B cell (primary cell): ENCODE measurements around the gene TMC2. TPM values are rescaled to one million over a fixed set of nuclear protein-coding genes. Genes with fewer than 3 reads are reported as not detected.

ENCODE experiments used
- ATAC-seq: fragments of 200-7000 bp; cut with Tn5 transposase; one replicate; pipeline ENCODE4 v1.10.0; 2021; ENCODE audit warnings: low read depth, mild to moderate bottlenecking, moderate number of reproducible peaks, moderate library complexity
- CTCF ChIA-PET: fragments of 350-600 bp; sonication (Branson Sonifier 250); formaldehyde crosslinking; loops from one replicate; lab custom pipeline; 2021; ENCODE audit warnings: antibody characterized with exemption, inconsistent platforms; lab: Charles Lee
- POLR2A ChIA-PET: fragments of 350-600 bp; sonication (Branson Sonifier 250); formaldehyde crosslinking; loops from one replicate; lab custom pipeline; 2021; ENCODE audit warnings: antibody characterized with exemption; lab: Charles Lee
- DNase-seq: peaks from one replicate; pipeline ENCODE4 v3.0.0; 2013
- H2AFZ ChIP-seq: 2 replicates; pipeline ENCODE4 v1.6.1; 2012; ENCODE audit warnings: mild to moderate bottlenecking, low read depth, low read length; ENCODE audit not compliant: insufficient read depth, poor library complexity, severe bottlenecking
- H3K27ac ChIP-seq, 2 donors: 1 replicate in 1 of 2; 2 replicates in 1 of 2; pipeline ENCODE4 v1.5.1; 2012 to 2013; ENCODE audit warnings: low read length in 2 of 2, mild to moderate bottlenecking in 2 of 2, moderate library complexity in 1 of 2
- H3K27me3 ChIP-seq, 4 experiments: fragments of 200-600 bp in 1 of 4; sonication (generic) in 1 of 4; replicated peaks in 1 of 4; 1 replicate in 2 of 4; 2 replicates in 2 of 4; pipeline versions ENCODE4 v1.6.1 to v1.7.0; 2013 to 2016; ENCODE audit warnings: low read length in 3 of 4, mild to moderate bottlenecking in 2 of 4, mixed read lengths in 1 of 4, moderate library complexity in 1 of 4; ENCODE audit not compliant: insufficient read depth in 4 of 4, control insufficient read depth in 3 of 4; ENCODE audit errors: control extremely low read depth in 1 of 4
- H3K36me3 ChIP-seq, 2 experiments: replicated peaks in 1 of 2; 1 replicate in 1 of 2; 2 replicates in 1 of 2; pipeline versions ENCODE4 v1.6.1 to v1.7.1; 2013; ENCODE audit warnings: low read length in 1 of 2; ENCODE audit not compliant: insufficient read depth in 2 of 2, control insufficient read depth in 1 of 2; ENCODE audit errors: control extremely low read depth in 1 of 2, extremely low read depth in 1 of 2
- H3K4me1 ChIP-seq, 2 donors: fragments of 200-600 bp in 1 of 2; sonication (generic) in 1 of 2; 1 replicate in 1 of 2; 2 replicates in 1 of 2; pipeline versions ENCODE4 v1.5.1 to v1.6.1; 2013 to 2017; ENCODE audit warnings: low read length in 2 of 2; ENCODE audit not compliant: control insufficient read depth in 2 of 2, insufficient read depth in 2 of 2
- H3K4me2 ChIP-seq: replicated peaks from 2 replicates; pipeline ENCODE3; 2012; ENCODE audit warnings: mild to moderate bottlenecking, low read depth, low read length; ENCODE audit not compliant: poor library complexity, severe bottlenecking
- H3K4me3 ChIP-seq, 5 experiments: fragments of 200-600 bp in 1 of 5; sonication (generic) in 1 of 5; 1 replicate in 3 of 5; 2 replicates in 2 of 5; pipeline versions ENCODE4 v1.5.1 to v1.7.0; 2011 to 2016; ENCODE audit warnings: low read length in 4 of 5, mild to moderate bottlenecking in 4 of 5, low read depth in 2 of 5, control low read depth in 1 of 5, moderate library complexity in 1 of 5; ENCODE audit not compliant: insufficient read depth in 1 of 5; ENCODE audit errors: control extremely low read depth in 1 of 5, extremely low read depth in 1 of 5
- H3K79me2 ChIP-seq: fragments of 200-600 bp; sonication (generic); one replicate; pipeline ENCODE4 v1.6.0; 2016; ENCODE audit warnings: low read length; ENCODE audit not compliant: control insufficient read depth, insufficient read depth
- H3K9ac ChIP-seq: fragments of 200-600 bp; sonication (generic); 2 replicates; pipeline ENCODE4 v1.6.1; 2017; ENCODE audit warnings: mild to moderate bottlenecking, low read length, moderate library complexity
- H3K9me3 ChIP-seq, 3 donors: one replicate each; pipeline versions ENCODE4 v1.6.1 to v1.7.1; 2013; ENCODE audit warnings: low read length in 2 of 3; ENCODE audit not compliant: control insufficient read depth in 2 of 3, insufficient read depth in 1 of 3; ENCODE audit errors: control extremely low read depth in 1 of 3
- H4K20me1 ChIP-seq: 2 replicates; pipeline ENCODE4 v1.6.0; 2012; ENCODE audit warnings: mild to moderate bottlenecking, low read length; ENCODE audit not compliant: insufficient read depth, control insufficient read depth, poor library complexity, severe bottlenecking
- H3K27ac Mint-ChIP-seq: one replicate; pipeline ENCODE4 v1.8.0; 2021; ENCODE audit warnings: mixed read lengths
- H3K27me3 Mint-ChIP-seq: one replicate; pipeline ENCODE4 v1.8.0; 2021; ENCODE audit warnings: mixed read lengths
- H3K4me1 Mint-ChIP-seq: one replicate; pipeline ENCODE4 v1.8.0; 2021; ENCODE audit warnings: mixed read lengths
- H3K4me3 Mint-ChIP-seq: one replicate; pipeline ENCODE4 v1.8.0; 2021; ENCODE audit warnings: mixed read lengths
- H3K9me3 Mint-ChIP-seq: one replicate; pipeline ENCODE4 v1.8.0; 2022; ENCODE audit warnings: mixed read lengths; ENCODE audit not compliant: insufficient read depth
- CTCF ChIP-seq: fragments of 200-600 bp; IDR thresholded peaks from one replicate; pipeline ENCODE4 v1.8.0; 2022; ENCODE audit warnings: antibody characterized with exemption, mild to moderate bottlenecking
- EZH2 ChIP-seq: IDR thresholded peaks from 2 replicates; pipeline ENCODE4 v1.6.1; 2012; ENCODE audit warnings: borderline replicate concordance, low read depth, mild to moderate bottlenecking, moderate library complexity, low read length; ENCODE audit not compliant: insufficient read depth, poor library complexity, severe bottlenecking
- WGBS: methylation state at CpG from one replicate; pipeline ENCODE4 v1.1.5; 2013; ENCODE audit warnings: missing lambda C conversion rate; ENCODE audit not compliant: insufficient coverage; 5-methylcytosine and 5-hydroxymethylcytosine counted together
- intact Hi-C: fragments of 100-400 bp; cut with micrococcal nuclease; formaldehyde crosslinking; loops from one replicate; pipeline ENCODE4 v1.10.0; 2022
- polyA plus RNA-seq: library from polyadenylated mRNA; depleted of rRNA; stranded (reverse); fragments of >200 nt; gene quantifications from 2 replicates; pipeline ENCODE4 v1.2.3, GENCODE V29; 2012
- total RNA-seq, 2 donors: library from RNA; stranded (reverse); fragments of 120-200 nt in 1 of 2; gene quantifications; 1 replicate in 1 of 2; 2 replicates in 1 of 2; pipeline versions ENCODE4 v1.2.3 to v1.2.4, GENCODE V29; 2013 to 2022

TMC2 gene
- total and polyA plus RNA-seq, 2 donors (not counting 1 experiment from before 2014, with no cell fraction given) = not detected

- Histone ChIP-seq H4K20me1 (no peaks in the 10 kb centered on the region), H3K9me3 (peaks cover 0 to 8% (median 3%) of the 10 kb centered on the region in 3 donors), H2AFZ (no peak overlapping the region), H3K36me3 (no peaks in the 10 kb centered on the region), H3K79me2 (no peaks in the 10 kb centered on the region), H3K27me3 (peaks cover 0 to 28% (median 17%) of the 10 kb centered on the region in 4 experiments), H3K4me2 (no peak overlapping the region), H3K4me1 (no peaks in the 10 kb centered on the region), H3K9ac (no peak overlapping the region), H3K4me3 (no peak overlapping the region), H3K27ac (no peak overlapping the region)
- POLR2A ChIA-PET = interaction anchor here (0.6 kb wide), 1 partner anchor 283 kb away, joined by 3 read pairs; no protein-coding TSS in a partner anchor
- Mint-ChIP-seq H3K4me3 (no peak overlapping the region), H3K4me1 (no peaks in the 10 kb centered on the region), H3K27me3 (peaks cover 29% of the 10 kb centered on the region), H3K9me3 (peaks cover 11% of the 10 kb centered on the region), H3K27ac (no peak overlapping the region)
- 0% methylated on average over 1 of the region's 1 CpG for WGBS
- no peak for ATAC-seq
- intact Hi-C loops = no loop called here
- CTCF ChIA-PET = no interaction called here
- no peak for DNase-seq
- TF ChIP-seq CTCF = no peak
- TF ChIP-seq EZH2 = no peak
These were observed 97.0 kb downstream of the TMC2 start for GRCh38 chr20:2633381-2633780.

GRCh38 chr20:2637246-2637645 is 100.9 kb downstream of the TMC2 start:
- intact Hi-C loops = no loop called here
- no peak overlapping the region for H3K4me3 Mint-ChIP-seq
- no peak for DNase-seq
- Histone ChIP-seq H3K9ac (no peak overlapping the region), H3K27ac (no peak overlapping the region), H3K36me3 (no peaks in the 10 kb centered on the region), H3K9me3 (no peaks in the 10 kb centered on the region), H3K27me3 (peaks cover 0 to 24% (median 17%) of the 10 kb centered on the region in 4 experiments), H4K20me1 (no peaks in the 10 kb centered on the region), H2AFZ (no peak overlapping the region), H3K4me3 (no peak overlapping the region), H3K4me1 (no peaks in the 10 kb centered on the region), H3K4me2 (no peak overlapping the region), H3K79me2 (no peaks in the 10 kb centered on the region)
- CTCF ChIA-PET = interaction anchor here (0.6 kb wide), 1 partner anchor 26 kb away, joined by 3 read pairs; no protein-coding TSS in a partner anchor
- H3K27ac Mint-ChIP-seq = no peak overlapping the region
- POLR2A ChIA-PET = interaction anchor here (0.6 kb wide), 1 partner anchor 28 kb away, joined by 6 read pairs; no protein-coding TSS in a partner anchor
- H3K9me3 Mint-ChIP-seq = no peaks in the 10 kb centered on the region
- H3K4me1 Mint-ChIP-seq = no peaks in the 10 kb centered on the region
- WGBS = 75% methylated on average over 6 of the region's 6 CpGs
- peaks cover 19% of the 10 kb centered on the region for H3K27me3 Mint-ChIP-seq
- ATAC-seq = no peak
- no peak for TF ChIP-seq CTCF
- no peak for TF ChIP-seq EZH2
